Stimulated activated memory B cell treated with anti-CD40 and anti-IgM and Interleukin-4, amounts not matched to agents 10 μg/mL and 1 μg/mL and 100 μg/mL, for 72 hours (primary cell): ENCODE measurements around the gene OR5H1.

ENCODE experiments used
- ATAC-seq: fragments of 150-1000 bp; cut with Tn5 transposase; 2 replicates; pipeline ENCODE4 v1.10.0; 2021
- H3K27ac Mint-ChIP-seq: one replicate; pipeline ENCODE4 v1.8.0; 2022; ENCODE audit warnings: mild to moderate bottlenecking, mixed read lengths
- H3K27me3 Mint-ChIP-seq: one replicate; pipeline ENCODE4 v1.8.0; 2022; ENCODE audit warnings: mixed read lengths
- H3K36me3 Mint-ChIP-seq: one replicate; pipeline ENCODE4 v1.8.0; 2022; ENCODE audit warnings: mixed read lengths
- H3K4me1 Mint-ChIP-seq: one replicate; pipeline ENCODE4 v1.8.0; 2022; ENCODE audit warnings: mixed read lengths
- H3K4me3 Mint-ChIP-seq: one replicate; pipeline ENCODE4 v1.8.0; 2022; ENCODE audit warnings: mild to moderate bottlenecking, moderate library complexity, mixed read lengths
- H3K9me3 Mint-ChIP-seq: one replicate; pipeline ENCODE4 v1.8.0; 2022; ENCODE audit warnings: mixed read lengths

Gene OR5H1

GRCh38 chr3:98166396-98166795 is 35.9 kb downstream of the OR5H1 start, which contains the start of gene OR5H15:
OR5H15 (plus strand) TSS chr3:98166696; CDS start chr3:98168700, 2,004 bp downstream.
- Mint-ChIP-seq H3K27ac (no peak within 1 kb of the TSS), H3K27me3 (no peaks in the 10 kb centered on the region), H3K9me3 (no peaks in the 10 kb centered on the region), H3K4me1 (no peaks in the 10 kb centered on the region), H3K36me3 (no peaks in the 10 kb centered on the region), H3K4me3 (no peak within 1 kb of the TSS)
- no peak for ATAC-seq

- no peaks in the 10 kb centered on the region for H3K36me3 Mint-ChIP-seq
- H3K27ac Mint-ChIP-seq = no peak overlapping the region
- no peak overlapping the region for H3K4me3 Mint-ChIP-seq
- H3K9me3 Mint-ChIP-seq = peaks cover 2% of the 10 kb centered on the region
- no peaks in the 10 kb centered on the region for H3K27me3 Mint-ChIP-seq
- no peak for ATAC-seq
- H3K4me1 Mint-ChIP-seq = no peaks in the 10 kb centered on the region
These were observed 40.5 kb downstream of the OR5H1 start for GRCh38 chr3:98171071-98171470.

GRCh38 chr3:98172621-98173020 is 42.1 kb downstream of the OR5H1 start:
- ATAC-seq = no peak
- Mint-ChIP-seq H3K36me3 (no peaks in the 10 kb centered on the region), H3K4me1 (no peaks in the 10 kb centered on the region), H3K9me3 (peaks cover 7% of the 10 kb centered on the region), H3K27me3 (no peaks in the 10 kb centered on the region), H3K4me3 (no peak overlapping the region), H3K27ac (no peak overlapping the region)

GRCh38 chr3:98180319-98180890 is 49.9 kb downstream of the OR5H1 start:
- H3K27me3 Mint-ChIP-seq = no peaks in the 10 kb centered on the region
- no peak overlapping the region for H3K4me3 Mint-ChIP-seq
- no peaks in the 10 kb centered on the region for H3K4me1 Mint-ChIP-seq
- no peaks in the 10 kb centered on the region for H3K36me3 Mint-ChIP-seq
- no peak overlapping the region for H3K27ac Mint-ChIP-seq
- ATAC-seq = no peak
- H3K9me3 Mint-ChIP-seq = peaks cover 5% of the 10 kb centered on the region

- Mint-ChIP-seq H3K9me3 (no peaks in the 10 kb centered on the region), H3K4me1 (no peaks in the 10 kb centered on the region), H3K4me3 (no peak overlapping the region), H3K36me3 (no peaks in the 10 kb centered on the region), H3K27me3 (no peaks in the 10 kb centered on the region), H3K27ac (no peak overlapping the region)
- no peak for ATAC-seq
These were observed 51.7 kb downstream of the OR5H1 start for GRCh38 chr3:98182196-98182595.

GRCh38 chr3:98185180-98185579 is 54.7 kb downstream of the OR5H1 start:
- no peak overlapping the region for H3K4me3 Mint-ChIP-seq
- H3K27ac Mint-ChIP-seq = no peak overlapping the region
- ATAC-seq = no peak
- H3K36me3 Mint-ChIP-seq = no peaks in the 10 kb centered on the region
- H3K4me1 Mint-ChIP-seq = peaks cover 6% of the 10 kb centered on the region
- H3K27me3 Mint-ChIP-seq = no peaks in the 10 kb centered on the region
- H3K9me3 Mint-ChIP-seq = no peaks in the 10 kb centered on the region
